Erythroblast (primary cell): Measurements from ENCODE around the gene PPP2R5B.

Experiments used
- GATA1 ChIP-seq: IDR thresholded peaks from 2 replicates; pipeline ENCODE4 v1.6.1; 2011; ENCODE audit warnings: low read depth, mild to moderate bottlenecking, control low read depth, low read length, moderate library complexity
- POLR2A ChIP-seq: IDR thresholded peaks from 2 replicates; pipeline ENCODE4 v1.6.1; 2011; ENCODE audit warnings: mild to moderate bottlenecking, low read length

- no peak for TF ChIP-seq POLR2A
- TF ChIP-seq GATA1, result no peak
Measured at GRCh38 chr11:64913171-64913727, 11.2 kb upstream of the PPP2R5B start.
